HG02588 (cell line): ENCODE results near the gene SH2D3A.
"Not testable (repeated sequence)": the region's sequence is repeated elsewhere in the genome, so short reads cannot be mapped to it uniquely, and the experiment has no call there.

Source experiments
- ATAC-seq: cut with Tn5 transposase; IDR thresholded peaks from one replicate; pipeline ENCODE4 v1.9.1; 2021; ENCODE audit warnings: mild to moderate bottlenecking, moderate library complexity; ENCODE audit not compliant: unreplicated experiment

SH2D3A gene

DNA sequence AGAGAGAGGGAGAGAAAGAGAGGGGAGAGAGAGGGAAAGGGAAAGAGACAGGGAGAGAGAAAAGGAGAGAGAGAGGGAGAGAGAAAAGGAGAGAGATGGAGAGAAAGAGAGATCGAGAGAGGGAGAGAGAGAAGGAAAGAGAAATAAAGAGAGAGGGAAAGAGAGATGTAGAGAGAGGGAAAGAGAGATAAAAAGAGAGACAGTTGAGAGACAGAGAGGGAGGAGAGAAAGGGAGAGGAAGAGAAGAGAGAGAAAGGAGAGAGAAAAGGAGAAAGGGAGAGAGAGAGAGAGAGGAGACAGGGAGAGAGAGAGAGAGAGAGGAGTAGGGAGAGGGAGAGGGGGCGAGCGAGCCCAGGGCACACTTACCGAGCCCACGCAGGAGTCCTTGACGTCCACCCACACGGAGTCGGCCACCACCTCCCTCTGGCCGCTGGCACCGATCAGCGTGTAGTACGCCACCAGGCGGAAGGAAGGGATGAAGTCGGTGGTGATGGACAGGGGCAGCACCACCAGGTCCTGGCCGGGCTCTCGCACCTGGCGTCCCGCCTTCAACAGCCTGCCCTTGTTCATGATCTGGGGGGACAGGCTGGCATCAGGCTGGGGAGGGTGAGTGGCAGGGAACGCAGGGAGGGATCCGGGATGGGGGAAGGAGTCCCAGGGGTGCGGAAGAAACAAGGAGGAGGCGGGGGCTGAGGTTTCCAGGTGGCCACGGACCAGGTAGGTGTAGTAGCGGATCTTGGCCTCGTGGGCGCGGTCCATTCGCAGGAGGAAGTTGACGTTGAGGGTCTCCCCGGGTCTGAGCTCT, 56.8 kb downstream of the SH2D3A start:
- no peak for ATAC-seq

DNA sequence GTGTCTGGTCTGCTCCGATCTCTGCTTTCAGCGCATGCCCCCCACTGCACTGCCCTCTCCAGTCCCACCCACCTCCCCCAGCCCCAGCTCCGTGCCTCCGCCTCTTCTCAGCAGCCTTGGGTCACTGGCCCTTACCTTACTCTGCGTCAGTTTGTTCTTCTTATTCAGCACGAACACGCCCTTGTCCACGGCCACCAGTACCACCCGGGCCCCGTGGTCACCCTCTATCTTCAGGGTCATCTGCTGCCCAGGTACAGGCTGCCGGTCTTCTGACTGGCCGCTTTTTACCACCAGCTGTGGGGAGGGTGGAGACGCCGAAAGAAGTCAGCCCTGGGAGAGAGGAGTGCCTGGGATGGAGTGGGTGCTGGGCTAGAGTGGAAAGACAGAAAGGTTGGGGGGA, 57.7 kb downstream of the SH2D3A start:
- no peak for ATAC-seq

DNA sequence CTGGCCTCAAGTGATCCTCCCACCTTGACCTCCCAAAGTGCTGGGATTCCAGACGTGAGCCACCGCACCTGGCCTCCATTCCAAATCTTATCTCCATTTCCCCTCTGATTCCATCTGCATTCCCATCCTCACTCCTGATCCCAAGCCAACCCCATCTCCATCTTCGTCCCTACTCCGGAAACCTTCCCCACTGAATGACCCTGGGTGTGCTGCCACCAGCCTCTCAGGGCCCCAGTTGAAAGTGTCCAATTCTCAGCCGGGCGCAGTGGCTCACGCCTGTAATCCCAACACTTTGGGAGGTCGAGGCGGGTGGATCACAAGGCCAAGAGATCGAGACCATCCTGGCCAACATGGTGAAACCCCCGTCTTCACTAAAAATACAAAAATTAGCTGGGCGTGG, 58.3 kb downstream of the SH2D3A start:
- ATAC-seq, result not testable (repeated sequence)

DNA sequence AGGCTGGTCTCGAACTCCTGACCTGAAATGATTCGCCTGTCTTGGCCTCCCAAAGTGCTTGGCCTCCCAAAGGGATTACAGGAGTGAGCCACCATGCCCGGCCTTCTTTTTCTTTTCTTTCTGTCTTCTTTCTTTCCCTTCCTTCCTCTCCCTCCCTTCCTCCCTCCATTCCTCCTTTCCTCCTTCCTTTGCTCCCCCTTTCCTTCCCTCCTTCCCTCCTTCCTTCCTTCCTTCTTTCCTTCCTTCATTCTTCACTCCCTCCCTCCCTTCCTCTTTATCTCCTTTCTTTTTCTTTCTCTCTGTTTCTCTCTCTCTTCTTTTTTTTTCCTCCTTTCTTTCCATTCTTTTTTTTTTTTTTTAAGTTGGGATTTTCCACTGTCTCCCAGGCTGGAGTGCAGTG, 58.9 kb downstream of the SH2D3A start:
- ATAC-seq, result no peak

DNA sequence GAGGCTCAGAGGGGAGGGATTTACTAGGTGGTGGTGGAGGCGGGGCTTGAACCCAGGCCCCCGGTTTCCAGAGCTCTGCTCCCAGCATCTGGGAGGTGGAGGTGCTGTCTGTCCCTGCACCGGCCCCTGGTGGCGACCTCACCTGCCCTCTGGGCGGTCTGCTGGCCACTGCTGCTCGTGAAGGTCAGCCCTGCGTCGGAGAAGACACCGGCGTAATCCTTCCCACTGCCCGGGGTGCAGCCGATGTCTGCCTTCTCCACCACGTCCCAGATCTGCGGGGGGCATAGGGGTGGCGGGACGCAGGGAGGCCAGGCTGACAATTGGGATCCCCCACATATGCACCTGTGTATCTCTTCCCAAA, 59.6 kb downstream of the SH2D3A start:
- no peak for ATAC-seq

DNA sequence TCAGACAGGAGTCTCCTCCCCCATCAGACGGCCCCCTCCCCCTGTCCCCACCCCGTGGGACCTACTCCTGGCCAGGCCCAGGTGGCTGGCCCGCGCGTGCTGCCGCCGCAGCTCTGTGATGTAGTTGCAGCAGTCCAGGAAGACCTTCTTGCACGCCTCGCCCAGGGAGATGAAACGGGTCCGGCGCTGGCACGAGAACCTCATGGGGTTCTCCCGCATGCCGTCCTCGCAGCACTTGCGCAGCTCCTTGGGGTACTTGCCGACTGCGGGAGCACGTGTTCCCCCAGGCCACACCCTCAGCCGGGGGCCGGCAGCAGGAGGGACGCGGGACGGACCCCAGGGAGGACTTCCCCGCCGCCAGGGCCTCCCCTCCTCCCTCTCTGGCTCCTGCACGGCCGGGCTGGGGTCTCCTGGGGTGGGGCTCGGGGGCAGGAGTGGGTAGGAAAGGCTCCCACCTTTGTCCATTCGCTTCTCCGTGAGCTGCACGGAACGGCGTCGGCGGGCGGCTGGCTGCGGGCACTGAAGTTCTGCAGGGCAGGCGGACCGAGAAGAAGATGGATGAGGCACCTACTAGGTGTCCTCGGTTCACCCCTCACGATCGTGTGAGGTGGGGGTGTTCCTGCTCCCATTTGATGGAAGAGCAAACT, 60.1 kb downstream of the SH2D3A start:
- ATAC-seq, result no peak

DNA sequence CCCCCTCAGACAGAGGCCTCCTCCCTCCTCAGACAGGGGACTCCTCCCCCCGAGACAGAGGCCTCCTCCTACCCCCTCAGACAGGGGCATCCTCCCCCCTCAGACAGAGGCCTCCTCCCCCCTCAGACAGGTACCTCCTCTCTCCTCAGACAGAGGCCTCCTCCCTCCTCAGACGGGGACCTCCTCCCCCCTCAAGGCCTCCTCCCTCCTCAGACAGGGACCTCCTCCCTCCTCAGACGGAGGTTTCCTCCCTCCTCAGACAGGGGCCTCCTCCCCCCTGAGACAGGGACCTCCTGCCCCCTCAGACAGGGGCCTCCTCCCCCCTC, 60.6 kb downstream of the SH2D3A start:
- ATAC-seq, result no peak

DNA sequence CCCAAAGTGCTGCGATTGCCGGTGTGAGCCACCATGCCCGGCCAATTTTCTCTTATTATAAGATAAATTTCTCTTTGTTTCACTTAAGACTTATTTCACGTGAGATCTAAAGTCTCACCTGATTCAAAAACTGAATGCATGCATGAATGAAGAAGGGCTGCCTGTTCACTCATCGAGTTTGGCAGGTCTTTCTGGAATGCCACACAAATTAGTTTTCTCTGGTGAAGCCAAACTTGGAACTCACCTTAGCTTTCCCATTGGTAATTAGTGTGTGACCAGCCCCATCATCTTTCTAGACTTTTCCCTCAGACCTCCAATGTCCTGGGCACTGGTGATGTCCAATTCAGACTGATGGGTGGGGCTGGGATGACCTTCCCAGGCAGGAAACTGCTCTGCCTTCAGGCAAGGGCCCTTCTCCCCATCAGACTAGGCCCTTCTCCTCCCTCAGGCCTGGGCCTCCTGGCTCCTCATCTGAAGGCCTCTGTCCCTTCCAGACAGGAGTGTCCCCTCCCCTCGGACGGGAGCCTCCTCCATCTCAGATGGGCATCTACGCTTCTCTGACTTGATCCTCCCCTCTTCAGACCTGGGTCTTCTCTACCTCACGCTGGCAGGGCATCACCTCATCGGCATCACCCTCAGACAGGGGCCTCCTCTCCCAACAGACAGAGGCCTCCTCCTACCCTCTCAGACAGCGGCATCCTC, 61.2 kb downstream of the SH2D3A start:
- ATAC-seq, result no peak
